HepG2 (cell line): ENCODE results near the gene SLC44A4. TPM values are rescaled to one million over a fixed set of nuclear protein-coding genes. Genes with fewer than 3 reads are reported as not detected.

Experiments used
- CHD2 ChIP-seq: IDR thresholded peaks from 2 replicates; pipeline ENCODE4 v1.6.1; 2011; ENCODE audit warnings: low read depth, low read length, improper control_type of control experiment
- DMTF1 ChIP-seq: sonication (generic); formaldehyde crosslinking; IDR thresholded peaks from 2 replicates; pipeline ENCODE4 v1.4.0; 2020; ENCODE audit warnings: mild to moderate bottlenecking, missing genetic modification reagents
- GRHL1 ChIP-seq: sonication (generic); formaldehyde crosslinking; conservative IDR thresholded peaks from 2 replicates; pipeline ENCODE4 v1.8.0; 2022; ENCODE audit warnings: missing genetic modification reagents
- HDAC1 ChIP-seq: sonication (generic); formaldehyde crosslinking; IDR thresholded peaks from 2 replicates; pipeline ENCODE4 v1.5.1; 2020; ENCODE audit warnings: mild to moderate bottlenecking, missing genetic modification reagents
- HES4 ChIP-seq: sonication (generic); formaldehyde crosslinking; IDR thresholded peaks from 2 replicates; pipeline ENCODE4 v1.9.0; 2021; ENCODE audit warnings: mild to moderate bottlenecking, missing genetic modification reagents, borderline replicate concordance
- HNF1A ChIP-seq, 2 experiments: sonication (generic) in 1 of 2; formaldehyde crosslinking in 1 of 2; IDR thresholded peaks; 2 replicates each; pipeline versions ENCODE4 v1.4.0 to v1.6.1; 2016 to 2020; ENCODE audit warnings: borderline replicate concordance in 1 of 2, low read depth in 1 of 2, mild to moderate bottlenecking in 1 of 2, missing genetic modification reagents in 1 of 2
- HNF1B ChIP-seq: sonication (generic); formaldehyde crosslinking; IDR thresholded peaks from 2 replicates; pipeline ENCODE4 v1.5.1; 2020; ENCODE audit warnings: mild to moderate bottlenecking, moderate library complexity, missing genetic modification reagents
- HNRNPK ChIP-seq: fragments of 200-400 bp; formaldehyde crosslinking; IDR thresholded peaks from 2 replicates; pipeline ENCODE4 v1.6.1; 2018; ENCODE audit warnings: low read length, low read depth, moderate library complexity, mild to moderate bottlenecking; ENCODE audit not compliant: poor library complexity, severe bottlenecking
- KMT2A ChIP-seq: sonication (generic); formaldehyde crosslinking; IDR thresholded peaks from 2 replicates; pipeline ENCODE4 v1.4.0; 2020; ENCODE audit warnings: missing genetic modification reagents
- PBX3 ChIP-seq: sonication (generic); formaldehyde crosslinking; IDR thresholded peaks from 2 replicates; pipeline ENCODE4 v1.8.1; 2023; ENCODE audit warnings: missing genetic modification reagents, inconsistent platforms, borderline replicate concordance
- RORA ChIP-seq: sonication (generic); formaldehyde crosslinking; IDR thresholded peaks from 2 replicates; pipeline ENCODE4 v1.5.0; 2020; ENCODE audit warnings: mild to moderate bottlenecking, missing genetic modification reagents, moderate library complexity
- XRCC5 ChIP-seq: fragments of 200-400 bp; formaldehyde crosslinking; optimal IDR thresholded peaks from 2 replicates; pipeline ENCODE3; 2017; ENCODE audit warnings: mild to moderate bottlenecking, low read length
- ZNF660 ChIP-seq: sonication (generic); formaldehyde crosslinking; IDR thresholded peaks from 2 replicates; pipeline ENCODE4 v1.5.1; 2020; ENCODE audit warnings: mild to moderate bottlenecking, low read depth, missing genetic modification reagents, borderline replicate concordance
- ZNF773 ChIP-seq: sonication (generic); formaldehyde crosslinking; IDR thresholded peaks from 2 replicates; pipeline ENCODE4 v1.4.0; 2020; ENCODE audit warnings: missing genetic modification reagents, borderline replicate concordance
- ZNF782 ChIP-seq: sonication (generic); formaldehyde crosslinking; IDR thresholded peaks from 2 replicates; pipeline ENCODE4 v1.4.0; 2020; ENCODE audit warnings: missing genetic modification reagents, mild to moderate bottlenecking, borderline replicate concordance
- ZNF850 ChIP-seq: sonication (generic); formaldehyde crosslinking; conservative IDR thresholded peaks from 2 replicates; pipeline ENCODE4 v1.9.0; 2021; ENCODE audit warnings: mild to moderate bottlenecking, missing genetic modification reagents
- polyA plus RNA-seq, 8 experiments: library from polyadenylated mRNA; depleted of rRNA in 3 of 8; stranded (reverse) in 7 of 8; unstranded in 1 of 8; fragments of >200 nt; fragmentation: Illumina TruSeq in 4 of 8; extraction: Trizol in 4 of 8; gene quantifications; 2 replicates each; pipeline versions ENCODE4 v1.2.1 to v1.2.3, GENCODE V29; 2011 to 2016; ENCODE audit warnings: low read depth in 4 of 8, missing spikeins in 1 of 8, mixed read lengths in 1 of 8; ENCODE audit not compliant: insufficient read depth in 1 of 8
- total RNA-seq, 5 experiments: library from RNA; depleted of rRNA; stranded (reverse); fragments of >200 nt; fragmentation: Illumina TruSeq; extraction: Trizol; gene quantifications; 2 replicates each; pipeline ENCODE4 v1.2.3, GENCODE V29; 2016; ENCODE audit warnings: low read depth in 1 of 5

SLC44A4 gene
- total and polyA plus RNA-seq, 2 of the 13 experiments (the other 11 are each of a cell fraction or from before 2014, with no cell fraction given): 3.5 to 5.9 TPM

GRCh38 chr6:31901953-31902643, 23.3 kb upstream of the SLC44A4 start, which contains the start of gene ZBTB12 (continued):
- TF ChIP-seq HNF1A (IDR thresholded peaks at IDR 0.05; ENCODE audit: low read depth) (0 out of 2 replicates have a peak, but pooled peaks have one; percentile 13), HNF1A (CRISPR knock-in tag; IDR thresholded peaks at IDR 0.05; ENCODE audit: borderline replicate concordance) (no peak), ZNF850 (CRISPR knock-in tag) (no peak), HNF1B (CRISPR knock-in tag) (peak; percentile 39; the same call in 1 of the 2 replicates), ZNF782 (CRISPR knock-in tag) (peak; percentile 8; the same call in 1 of the 2 replicates), HDAC1 (CRISPR knock-in tag) (no peak; the same call in 1 of the 2 replicates), ZNF660 (CRISPR knock-in tag) (no peak), DMTF1 (CRISPR knock-in tag) (no peak), PBX3 (CRISPR knock-in tag) (no peak), HES4 (CRISPR knock-in tag) (peak; percentile 87), GRHL1 (no peak), ZNF773 (CRISPR knock-in tag) (no peak), CHD2 (no peak), RORA (0 out of 2 replicates have a peak, but pooled peaks have one; percentile 19), KMT2A (CRISPR knock-in tag) (no peak), XRCC5 (peak; percentile 81), HNRNPK (peak; percentile 98)
